ENCODE measurements around the gene ABCA1. TPM values are rescaled to one million over a fixed set of nuclear protein-coding genes. Genes with fewer than 3 reads are reported as not detected.

ABCA1 gene
- total and polyA plus RNA-seq, 2 of the 4 experiments (the other 2 are of a cell fraction): 5.8 to 52.2 TPM

DNA sequence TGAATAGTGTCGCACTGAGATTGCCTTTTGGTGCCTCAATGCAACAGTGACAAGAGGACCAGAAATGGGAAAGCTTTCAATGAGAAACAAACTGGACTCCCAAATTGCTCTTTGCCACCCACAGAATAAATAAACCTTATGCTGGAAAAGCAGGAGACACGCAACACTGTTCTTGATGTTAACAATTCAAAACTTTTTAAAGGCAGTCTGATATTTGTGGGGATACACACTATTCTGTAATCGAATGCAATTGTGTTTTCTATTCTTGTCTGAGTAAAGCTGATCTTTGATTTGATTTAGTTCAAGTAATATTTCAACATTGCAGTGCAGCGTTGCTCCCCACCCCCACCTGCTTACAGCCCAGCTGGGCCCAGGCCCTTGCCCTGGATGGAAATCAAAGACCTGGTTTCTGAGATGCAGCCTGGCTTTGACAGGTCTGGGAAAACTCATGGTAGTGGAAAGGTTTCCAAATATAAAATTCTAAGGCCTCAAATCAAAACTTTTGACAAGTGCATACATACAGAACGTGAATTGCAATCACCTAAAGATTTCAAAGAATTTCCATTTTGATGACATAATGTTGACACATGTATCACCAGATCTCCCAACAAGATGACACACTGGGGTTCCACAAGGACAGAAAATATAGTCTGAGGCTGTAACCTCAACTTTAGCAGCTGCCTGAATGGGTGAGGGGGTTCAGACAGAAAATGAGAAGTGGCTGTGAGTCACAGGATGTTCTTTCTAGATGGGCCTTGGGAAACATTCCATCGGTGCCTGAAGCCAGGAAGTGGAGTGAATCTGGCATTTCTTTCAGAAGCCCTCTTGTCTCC lies 55.1 kb downstream of the ABCA1 start (continued):
- TF ChIP-seq, protein P1, sequence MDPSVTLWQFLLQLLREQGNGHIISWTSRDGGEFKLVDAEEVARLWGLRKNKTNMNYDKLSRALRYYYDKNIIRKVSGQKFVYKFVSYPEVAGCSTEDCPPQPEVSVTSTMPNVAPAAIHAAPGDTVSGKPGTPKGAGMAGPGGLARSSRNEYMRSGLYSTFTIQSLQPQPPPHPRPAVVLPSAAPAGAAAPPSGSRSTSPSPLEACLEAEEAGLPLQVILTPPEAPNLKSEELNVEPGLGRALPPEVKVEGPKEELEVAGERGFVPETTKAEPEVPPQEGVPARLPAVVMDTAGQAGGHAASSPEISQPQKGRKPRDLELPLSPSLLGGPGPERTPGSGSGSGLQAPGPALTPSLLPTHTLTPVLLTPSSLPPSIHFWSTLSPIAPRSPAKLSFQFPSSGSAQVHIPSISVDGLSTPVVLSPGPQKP (IDR thresholded peaks at IDR 0.05; ENCODE audit: borderline replicate concordance, low read depth, low read length): no peak

DNA sequence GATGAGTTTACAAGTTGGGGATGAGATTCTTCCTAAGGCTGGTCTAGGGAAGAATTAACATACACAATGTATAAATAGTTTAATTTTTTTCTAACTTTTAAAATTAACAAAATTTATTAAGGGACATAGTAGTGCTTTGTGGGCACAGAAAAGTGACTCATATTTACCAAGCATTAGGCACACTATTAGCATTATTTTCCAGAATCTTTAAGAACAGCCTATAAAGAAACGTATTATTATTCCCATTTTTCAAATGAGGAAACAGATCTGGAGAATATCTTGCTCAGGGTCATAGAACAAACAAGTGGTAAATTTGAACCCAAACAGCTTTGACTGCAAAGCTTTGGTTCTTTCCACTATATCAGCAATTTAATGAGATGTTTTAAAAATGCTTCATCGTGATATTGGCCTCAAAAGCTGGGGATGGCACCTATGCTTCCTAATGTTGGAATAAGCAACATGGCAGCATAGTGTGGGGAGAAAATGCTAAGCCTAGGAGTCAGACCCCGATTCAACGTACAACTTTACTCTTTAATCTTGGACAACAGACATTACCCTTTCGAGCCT lies 55.9 kb downstream of the ABCA1 start:
- dilution Hi-C loops (cut with HindIII; ENCODE audit: low sequenced_read_pairs, unreplicated experiment): no loop called here
- H2BK5ac ChIP-seq (ENCODE audit: low read depth, low read length, poor library complexity, severe bottlenecking): no peak overlapping the region
- H2BK15ac ChIP-seq (ENCODE audit: low read depth, low read length): 0 out of 3 replicates have a peak overlapping the region, but pooled peaks have one; percentile 13
- H4K5ac ChIP-seq (ENCODE audit: low read depth, low read length): no peak overlapping the region
- intact Hi-C loops (cut with micrococcal nuclease): no loop called here
- no peak overlapping the region for H3K4me3 ChIP-seq (ENCODE audit: insufficient read depth, low read depth, low read length)
- no peaks in the 10 kb centered on the region for H3K27me3 ChIP-seq (ENCODE audit: control insufficient read depth, insufficient read depth, low read length)
- H3K4me1 ChIP-seq (ENCODE audit: control insufficient read depth, insufficient read depth, low read length): peaks cover 29% of the 10 kb centered on the region
- peak overlapping the region; percentile 39; the same call in 1 of the 2 replicates for H3K18ac ChIP-seq (ENCODE audit: low read depth, low read length)
- H2BK20ac ChIP-seq (ENCODE audit: low read depth, low read length): peak overlapping the region; percentile 46; the same call in 1 of the 2 replicates
- TF ChIP-seq MAFK (IDR thresholded peaks at IDR 0.05; ENCODE audit: low read depth, low read length) (peak; percentile 40; the same call in 1 of the 2 replicates), RAD21 (IDR thresholded peaks at IDR 0.05; ENCODE audit: low read length) (no peak)
- H4K8ac ChIP-seq (ENCODE audit: low read depth in 2 of 2, low read length in 2 of 2): no peak overlapping the region; a peak in 1 of 4 replicates
- POLR2A ChIA-PET (ENCODE audit: unreplicated experiment): no interaction called here
- H2AFZ ChIP-seq (replicated peaks; ENCODE audit: low read length, poor library complexity): no peak overlapping the region
- H4K20me1 ChIP-seq (ENCODE audit: insufficient read depth, low read length): peaks cover 9% of the 10 kb centered on the region
- H3K9me3 ChIP-seq (ENCODE audit: control insufficient read depth, insufficient read depth, low read length): no peaks in the 10 kb centered on the region
- H3K23ac ChIP-seq (ENCODE audit: low read depth, low read length): peak overlapping the region; percentile 75; the same call in 1 of the 2 replicates
- no peak overlapping the region for H3K14ac ChIP-seq (replicated peaks; ENCODE audit: low read depth, low read length)
- CTCF ChIA-PET: no interaction called here
- H3K56ac ChIP-seq (ENCODE audit: extremely low read depth, insufficient read depth, low read length): no peak overlapping the region
- H2AK9ac ChIP-seq (replicated peaks; ENCODE audit: low read depth, low read length, poor library complexity): no peak overlapping the region
- no CpG with 5 or more reads among the region's 5 CpGs for WGBS, 2 experiments (ENCODE audit: extremely low coverage in 2 of 2, insufficient read length in 1 of 2)
- peaks cover 32% of the 10 kb centered on the region for H3K36me3 ChIP-seq (ENCODE audit: control insufficient read depth, insufficient read depth, low read length)
- peak overlapping the region; percentile 52; the same call in 1 of the 2 replicates for H2BK120ac ChIP-seq (ENCODE audit: low read depth, low read length)
- peaks cover 36% of the 10 kb centered on the region for H3K9me1 ChIP-seq (ENCODE audit: insufficient read depth, low read length)
- H4K91ac ChIP-seq (ENCODE audit: insufficient read depth, low read depth, low read length): peak overlapping the region; percentile 36; the same call in 1 of the 2 replicates
- no peak overlapping the region for H3K4me2 ChIP-seq (ENCODE audit: low read depth, low read length)
- peak overlapping the region; percentile 58; the same call in 1 of the 2 replicates for H3K4ac ChIP-seq (ENCODE audit: low read depth, low read length)
- H2AK5ac ChIP-seq (ENCODE audit: low read depth, low read length): peak overlapping the region; percentile 51; the same call in 1 of the 2 replicates
- H3K27ac ChIP-seq (ENCODE audit: insufficient read depth, low read length): no peak overlapping the region
- no peak for DNase-seq
- no peak overlapping the region for H3K9ac ChIP-seq (ENCODE audit: low read depth, low read length)
- ATAC-seq (ENCODE audit: low read depth): no peak
- H3K79me1 ChIP-seq (ENCODE audit: low read depth in 1 of 2, low read length in 2 of 2): peaks cover 26 to 63% of the 10 kb centered on the region in 2 experiments
- in situ Hi-C loops (cut with MboI; ENCODE audit: low sequenced_read_pairs): no loop called here
- BruUV-seq (replicated peaks): no TSS peak
